HG03575 (cell line): Measurements from ENCODE around the gene OR13J1.
"Not testable (repeated sequence)": the region's sequence is repeated elsewhere in the genome, so short reads cannot be mapped to it uniquely, and the experiment has no call there.

Experiments
- ATAC-seq: cut with Tn5 transposase; IDR thresholded peaks from one replicate; pipeline ENCODE4 v1.9.1; 2021; ENCODE audit not compliant: unreplicated experiment, insufficient number of reproducible peaks, low FRiP score; ENCODE audit errors: extremely low read depth

The OR13J1 gene

DNA sequence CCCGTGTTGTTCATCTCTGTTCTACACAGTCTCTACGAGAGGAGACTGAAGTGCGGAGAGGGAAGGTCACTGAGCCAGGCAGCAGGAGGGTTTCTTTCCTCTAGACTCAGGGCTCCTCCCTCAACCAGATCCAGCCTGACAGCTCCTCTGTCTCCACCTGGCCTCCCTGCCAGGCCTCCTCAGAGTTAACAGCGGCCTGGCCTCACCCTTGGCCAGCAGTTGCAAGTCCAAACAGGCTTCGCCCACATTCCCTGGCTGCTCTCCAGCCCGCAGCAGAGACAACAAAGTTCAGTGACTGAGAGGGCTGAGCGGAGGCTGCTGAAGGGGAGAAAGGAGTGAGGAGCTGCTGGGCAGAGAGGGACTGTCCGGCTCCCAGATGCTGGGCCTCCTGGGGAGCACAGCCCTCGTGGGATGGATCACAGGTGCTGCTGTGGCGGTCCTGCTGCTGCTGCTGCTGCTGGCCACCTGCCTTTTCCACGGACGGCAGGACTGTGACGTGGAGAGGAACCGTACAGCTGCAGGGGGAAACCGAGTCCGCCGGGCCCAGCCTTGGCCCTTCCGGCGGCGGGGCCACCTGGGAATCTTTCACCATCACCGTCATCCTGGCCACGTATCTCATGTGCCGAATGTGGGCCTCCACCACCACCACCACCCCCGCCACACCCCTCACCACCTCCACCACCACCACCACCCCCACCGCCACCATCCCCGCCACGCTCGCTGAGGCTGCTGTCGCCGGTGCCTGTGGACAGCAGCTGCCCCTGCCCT, 35.9 kb upstream of the OR13J1 start, which contains the start of gene HRCT1:
Gene HRCT1, plus strand, starts transcription at position 291 of the 768 bp plus-strand sequence. Its CDS starts 86 bp downstream, at position 377.
- no peak for ATAC-seq

DNA sequence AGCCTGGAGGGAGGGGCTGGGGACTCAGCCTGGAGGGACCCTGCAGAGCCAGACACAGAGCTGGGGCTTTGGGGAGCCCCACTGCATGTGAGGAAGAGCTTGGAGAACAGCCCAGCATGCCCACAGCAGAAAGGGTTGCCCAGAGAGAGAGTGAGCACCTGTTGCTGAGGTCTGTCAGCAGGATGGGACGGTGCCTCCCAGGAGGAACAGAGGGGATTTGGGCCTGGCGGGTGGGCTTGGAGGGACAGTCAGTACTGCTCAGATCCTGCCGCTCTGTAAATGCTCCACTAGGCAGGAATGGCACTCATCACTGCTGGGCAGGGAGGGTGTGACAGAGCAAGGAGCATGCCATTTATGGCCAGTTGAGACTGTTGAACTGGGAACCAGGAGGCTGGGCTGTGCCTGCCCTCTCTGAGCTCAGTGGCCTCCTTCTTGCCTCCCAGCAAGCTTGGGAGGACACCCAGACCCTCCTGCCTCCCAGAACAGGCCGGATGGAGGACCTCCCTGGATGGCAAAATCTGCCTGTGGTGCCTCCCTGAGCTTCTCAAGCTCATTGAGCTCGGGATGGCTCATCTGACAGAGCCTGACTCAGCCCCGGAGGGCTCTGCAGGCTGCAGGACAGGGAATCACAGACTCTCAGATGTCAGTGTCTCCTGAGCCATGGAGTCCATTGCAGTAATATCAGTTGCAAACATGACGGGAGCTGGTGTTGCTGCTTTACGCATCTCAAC, 35.0 kb upstream of the OR13J1 start:
- no peak for ATAC-seq

DNA sequence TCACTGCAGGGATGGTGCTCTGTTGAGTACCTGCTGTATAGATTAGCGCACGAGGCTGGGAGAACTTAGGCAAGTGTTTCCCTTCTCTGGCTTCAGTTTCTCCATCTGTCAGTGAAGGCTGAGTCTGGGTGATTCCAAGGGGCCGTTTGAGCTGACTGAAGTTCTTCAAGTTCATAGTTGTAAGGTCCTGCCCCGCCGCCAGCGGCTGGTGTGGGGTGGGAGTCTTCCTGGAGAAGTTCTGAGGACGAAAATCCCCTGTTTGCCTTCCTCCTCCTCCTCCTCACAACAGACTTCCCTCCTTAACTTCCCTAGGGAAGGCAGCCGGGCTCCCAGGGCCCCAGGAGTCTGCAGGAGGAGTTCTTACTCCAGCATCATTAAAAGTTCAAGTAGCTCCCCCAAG, 34.1 kb upstream of the OR13J1 start:
- ATAC-seq = no peak

DNA sequence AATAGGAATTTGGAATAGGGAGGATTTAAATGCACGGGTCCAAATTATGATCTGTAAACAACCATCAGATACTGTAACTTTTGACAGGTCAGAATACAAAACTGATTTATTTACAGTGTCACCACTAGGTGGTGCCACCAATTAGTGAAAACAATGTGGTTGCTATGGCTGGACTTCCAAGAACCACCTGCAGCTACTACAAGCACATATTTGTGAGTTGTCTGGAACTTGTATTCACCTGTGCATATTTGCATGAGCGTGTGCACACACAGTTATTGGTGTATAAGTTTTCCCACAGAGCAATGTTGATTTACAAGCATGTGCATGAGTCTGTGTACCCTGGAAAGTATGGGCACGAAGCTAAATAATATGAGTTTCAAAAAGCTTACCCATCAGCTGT, 32.8 kb upstream of the OR13J1 start:
- no peak for ATAC-seq

DNA sequence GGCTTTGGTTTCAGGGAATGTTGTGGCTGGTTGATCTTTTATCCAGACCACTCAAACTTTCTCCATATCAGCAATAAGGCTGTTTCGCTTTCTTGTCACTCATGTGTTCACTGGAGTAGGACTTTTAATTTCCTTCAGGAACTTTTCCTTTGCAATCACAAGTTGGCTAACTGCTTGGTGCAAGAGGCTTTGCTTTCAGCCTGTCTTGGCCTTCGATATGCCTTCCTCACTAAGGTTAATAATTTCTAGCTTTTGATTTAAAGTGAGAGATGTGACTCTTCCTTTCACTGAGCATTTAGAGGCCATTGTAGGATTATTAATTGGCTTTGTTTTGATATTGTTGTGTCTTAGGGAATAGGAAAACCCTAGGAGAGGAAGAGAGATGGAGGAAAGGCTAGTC, 28.8 kb upstream of the OR13J1 start:
- ATAC-seq = no peak

DNA sequence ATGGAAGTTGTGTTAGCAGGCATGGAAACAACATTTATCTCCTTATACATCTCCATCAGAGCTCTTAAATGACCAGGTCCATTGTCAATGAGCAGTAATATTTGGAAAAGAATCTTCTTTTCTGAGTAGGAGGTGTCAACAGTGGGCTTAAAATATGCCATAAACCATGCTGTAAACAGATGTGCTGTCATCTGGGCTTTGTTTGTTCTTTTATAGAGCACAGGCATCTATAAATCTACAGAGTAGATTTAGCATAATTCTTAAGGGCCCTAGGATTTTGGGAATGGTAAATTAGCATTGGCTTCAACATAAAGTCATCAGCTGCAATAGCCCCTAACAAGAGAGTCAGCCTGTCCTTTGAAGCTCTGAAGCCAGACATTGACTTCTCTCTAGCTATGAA, 28.1 kb upstream of the OR13J1 start:
- no peak for ATAC-seq

DNA sequence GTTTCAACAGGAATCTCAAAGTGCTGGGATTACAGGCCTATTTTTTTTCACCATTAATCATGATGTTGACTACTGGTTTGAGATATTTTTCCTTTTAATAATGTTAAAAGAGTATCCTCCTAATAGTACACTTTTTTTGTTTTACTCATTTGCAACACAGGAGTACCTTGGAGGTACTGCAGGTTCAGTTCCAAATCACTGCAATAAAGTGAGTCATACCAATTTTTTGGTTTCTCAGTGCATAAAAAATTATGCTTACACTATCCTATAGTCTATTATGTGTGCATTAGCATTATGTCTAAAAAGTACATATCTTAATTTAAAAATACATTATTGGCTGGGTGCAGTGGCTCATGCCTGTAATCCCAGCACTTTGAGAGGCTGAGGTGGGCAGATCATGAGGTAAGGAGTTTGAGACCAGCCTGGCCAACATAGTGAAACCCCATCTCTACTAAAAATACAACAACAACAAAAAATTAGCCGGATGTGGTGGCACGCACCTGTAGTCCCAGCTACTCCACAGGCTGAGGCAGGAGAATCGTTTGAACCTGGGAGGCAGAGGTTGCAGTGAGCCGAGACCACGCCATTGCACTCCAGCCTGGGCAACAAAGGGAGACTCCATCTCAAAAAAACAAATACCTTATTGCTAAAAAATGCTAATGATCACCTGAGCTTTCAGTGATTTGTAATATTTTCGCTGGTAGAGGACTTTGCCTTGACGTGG, 27.3 kb upstream of the OR13J1 start:
- ATAC-seq = not testable (repeated sequence)

DNA sequence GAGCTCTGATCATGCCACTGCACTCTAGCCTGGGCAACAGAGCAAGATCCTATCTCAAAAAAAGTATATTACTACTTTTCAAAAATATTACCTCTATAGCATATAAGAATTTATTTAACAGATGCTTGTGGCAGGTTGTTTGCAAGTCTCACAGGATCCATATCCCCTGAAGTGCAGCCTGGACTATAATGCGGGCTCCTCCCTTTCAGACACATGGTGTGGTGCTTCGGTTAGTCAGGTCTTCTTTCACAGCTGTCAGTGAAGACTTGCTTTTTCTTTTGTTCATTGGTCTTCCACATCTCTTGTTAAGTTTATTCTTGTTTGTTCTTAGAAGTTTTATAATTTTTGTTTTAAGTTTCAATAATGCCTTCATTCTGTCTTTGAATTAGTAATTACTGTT, 26.4 kb upstream of the OR13J1 start:
- ATAC-seq = no peak

DNA sequence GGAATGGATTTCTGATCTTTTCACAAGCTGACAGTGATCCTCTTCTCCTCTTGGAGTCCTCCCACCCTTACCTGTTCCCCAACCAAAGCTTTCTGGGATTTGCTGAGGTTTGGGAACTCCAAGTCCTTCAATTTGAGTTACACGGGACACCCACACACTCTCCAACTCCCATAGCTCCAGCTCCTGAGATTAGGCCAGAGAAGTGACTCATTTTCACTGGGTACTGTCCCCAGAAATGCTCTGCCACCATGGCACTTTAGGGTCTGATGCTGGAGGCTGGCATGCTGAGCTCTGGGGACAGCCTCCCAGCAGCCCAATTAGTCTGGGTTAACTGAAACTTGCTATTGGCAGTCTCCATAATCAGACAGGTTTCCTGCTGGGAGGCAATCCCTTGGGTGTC, 21.9 kb upstream of the OR13J1 start:
- no peak for ATAC-seq

DNA sequence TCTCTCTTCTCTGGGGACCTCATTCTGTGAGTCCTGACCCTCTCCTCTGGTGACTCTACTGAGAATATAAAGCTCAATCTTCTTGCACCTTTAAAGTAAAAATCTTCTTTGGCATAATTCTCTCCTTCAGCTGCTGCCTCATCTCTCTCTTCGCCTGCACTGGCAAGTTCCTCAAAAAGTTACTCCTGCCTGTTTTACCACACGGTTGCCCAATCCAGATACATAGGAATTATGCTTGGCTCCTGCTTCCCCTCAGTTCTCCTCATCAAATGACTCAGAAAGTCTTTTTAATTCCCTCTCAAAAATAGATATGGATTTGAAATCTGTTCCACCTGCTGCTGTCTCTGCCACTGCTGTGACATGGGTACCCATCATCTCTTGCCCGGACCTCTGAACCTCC, 21.4 kb upstream of the OR13J1 start:
- no peak for ATAC-seq

DNA sequence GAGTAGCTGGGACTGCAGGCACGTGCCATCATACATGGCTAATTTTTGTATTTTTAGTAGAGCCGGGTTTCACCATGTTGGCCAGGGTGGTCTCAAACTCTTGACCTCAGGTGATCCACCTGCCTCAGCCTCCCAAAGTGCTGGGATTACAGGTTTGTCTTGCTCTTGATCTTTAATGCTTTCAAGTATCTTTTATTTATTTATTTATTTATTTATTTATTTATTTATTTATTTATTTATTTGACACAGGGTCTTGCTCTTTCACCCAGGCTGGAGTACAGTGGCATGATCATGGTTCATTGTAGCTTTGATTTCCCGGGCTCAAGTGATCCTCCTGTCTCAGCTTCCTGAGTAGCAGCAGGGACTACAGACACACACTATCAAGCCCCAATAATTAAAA, 14.7 kb upstream of the OR13J1 start:
- not testable (repeated sequence) for ATAC-seq

DNA sequence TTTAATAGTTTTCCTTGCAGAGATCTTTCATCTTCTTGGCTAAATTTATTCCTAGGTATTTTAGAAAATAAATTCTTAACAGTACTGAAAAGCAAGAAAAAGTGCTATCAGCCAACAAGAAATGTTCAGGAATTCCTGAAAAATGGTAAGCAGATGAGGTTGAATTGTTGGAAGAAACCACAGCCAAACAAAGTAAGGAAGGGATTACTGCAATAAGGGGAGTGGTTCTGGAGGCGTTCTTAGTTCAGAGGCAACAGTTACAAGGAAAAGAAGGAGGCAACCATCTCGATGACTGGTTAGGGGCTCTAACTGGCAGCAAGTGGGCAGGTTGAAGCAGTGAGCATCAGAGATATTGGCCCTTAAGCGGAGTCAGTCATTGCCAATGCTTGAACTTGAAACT, 12.8 kb upstream of the OR13J1 start:
- no peak for ATAC-seq

DNA sequence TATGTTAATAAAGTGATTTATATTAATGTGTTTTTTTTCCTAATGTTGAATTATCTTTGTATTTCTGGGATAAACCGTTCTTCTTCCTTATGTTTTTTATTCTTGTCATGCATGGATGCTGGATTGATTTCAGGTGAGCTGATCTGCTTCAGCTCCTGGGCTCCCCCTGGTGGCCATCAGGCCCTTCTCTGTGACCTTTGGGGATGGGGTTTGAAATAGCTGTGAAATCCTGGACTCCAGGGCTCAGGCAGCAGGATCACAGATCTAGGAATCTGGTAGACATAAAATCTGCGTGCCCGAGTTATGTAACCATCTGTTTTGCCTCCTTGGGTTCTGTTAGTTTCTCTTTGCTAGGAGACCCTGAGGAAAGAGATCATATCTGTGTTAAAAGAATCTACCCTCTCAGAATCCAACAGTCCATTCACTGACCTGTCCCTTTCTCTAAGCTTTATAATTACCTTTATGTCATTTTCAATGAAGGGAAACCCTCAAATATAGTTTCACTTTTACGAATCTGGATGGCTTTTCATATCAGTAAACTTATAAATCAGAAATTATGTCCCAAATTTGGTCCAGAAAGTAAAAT, 12.2 kb upstream of the OR13J1 start:
- no peak for ATAC-seq

DNA sequence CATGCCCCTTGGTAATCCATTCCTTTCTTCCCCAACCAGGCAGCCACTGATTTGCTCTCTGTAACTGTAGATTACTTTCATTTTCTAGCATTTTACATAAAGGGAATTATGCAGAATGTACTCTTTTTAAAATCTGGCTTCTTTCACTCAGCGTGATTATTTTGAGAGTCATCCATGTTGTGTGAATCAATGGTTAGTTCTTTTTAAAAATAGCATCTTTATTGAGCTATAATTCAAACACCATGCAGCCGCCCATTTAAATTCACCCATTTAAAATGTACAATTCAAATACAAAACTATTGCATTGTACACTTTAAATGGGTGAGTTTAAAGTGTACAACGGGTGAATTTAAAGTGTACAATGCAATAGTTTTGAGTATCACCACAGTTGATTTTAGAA, 2.3 kb upstream of the OR13J1 start:
- no peak for ATAC-seq

DNA sequence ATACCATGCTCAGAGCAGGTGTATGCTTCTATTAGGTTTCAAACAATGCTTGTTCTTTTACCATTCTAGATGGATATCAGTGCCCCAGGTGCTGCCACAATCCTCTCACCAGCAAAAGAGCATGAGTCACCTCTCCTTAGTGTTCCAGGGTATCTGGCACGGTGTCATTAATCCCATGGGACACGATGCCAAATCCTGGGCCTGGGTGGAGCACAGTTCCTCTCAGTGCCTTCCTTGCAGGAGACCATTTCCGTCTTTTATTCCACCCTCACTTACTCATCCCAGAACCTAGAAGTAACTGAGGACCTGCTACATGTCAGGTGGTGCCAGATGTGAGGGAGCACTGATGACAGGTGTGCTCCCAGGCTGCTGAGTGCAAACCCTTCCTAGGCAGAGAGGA, 1.3 kb upstream of the OR13J1 start:
- no peak for ATAC-seq

DNA sequence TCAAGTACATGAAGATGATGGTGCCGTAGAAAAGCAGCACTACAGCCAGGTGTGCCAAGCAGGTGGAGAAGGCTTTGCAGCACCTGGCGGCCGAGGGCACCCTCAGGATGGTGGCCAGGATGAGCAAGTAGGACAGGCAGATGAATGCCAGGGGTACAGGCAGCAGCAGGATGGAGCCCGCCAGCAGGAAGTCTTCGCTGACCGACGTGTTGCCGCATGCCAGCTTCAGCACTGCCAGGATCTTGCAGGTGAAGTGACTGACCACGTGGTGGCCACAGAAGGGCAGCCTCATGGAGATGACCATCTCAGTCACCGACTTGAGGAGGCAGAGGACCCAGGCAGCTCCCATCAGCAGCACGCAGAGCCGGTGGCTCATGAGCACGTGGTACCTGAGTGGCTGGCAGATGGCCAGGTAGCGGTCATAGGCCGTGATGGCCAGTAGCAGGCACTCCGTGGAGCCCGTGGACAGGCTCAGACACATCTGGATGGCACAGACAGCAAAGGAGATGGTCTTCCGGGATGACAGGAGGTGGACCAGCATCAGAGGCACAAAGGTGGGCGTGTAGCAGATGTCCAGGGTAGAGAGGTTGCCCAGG, 482 bp downstream of the OR13J1 start:
- ATAC-seq = no peak

DNA sequence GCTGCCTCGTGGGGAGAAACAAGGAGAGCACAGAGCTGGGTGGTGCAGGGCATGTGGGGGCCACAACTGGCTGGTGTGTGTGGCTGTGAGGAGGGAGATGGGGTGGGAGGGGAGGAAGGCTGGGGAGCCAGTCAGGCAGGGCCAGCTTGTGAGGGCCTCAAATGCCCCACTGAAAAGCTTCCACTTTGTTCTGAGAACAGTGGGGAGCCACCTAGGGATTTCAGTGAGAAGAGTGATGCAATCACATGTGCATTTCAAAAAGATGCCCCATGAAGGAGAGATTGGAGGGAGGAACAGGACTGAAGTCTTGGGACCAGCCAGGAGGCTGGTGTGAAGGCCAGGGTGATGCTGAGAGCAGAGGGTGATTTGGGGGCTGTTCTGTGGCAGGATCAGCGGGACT, 1.3 kb downstream of the OR13J1 start:
- no peak for ATAC-seq

DNA sequence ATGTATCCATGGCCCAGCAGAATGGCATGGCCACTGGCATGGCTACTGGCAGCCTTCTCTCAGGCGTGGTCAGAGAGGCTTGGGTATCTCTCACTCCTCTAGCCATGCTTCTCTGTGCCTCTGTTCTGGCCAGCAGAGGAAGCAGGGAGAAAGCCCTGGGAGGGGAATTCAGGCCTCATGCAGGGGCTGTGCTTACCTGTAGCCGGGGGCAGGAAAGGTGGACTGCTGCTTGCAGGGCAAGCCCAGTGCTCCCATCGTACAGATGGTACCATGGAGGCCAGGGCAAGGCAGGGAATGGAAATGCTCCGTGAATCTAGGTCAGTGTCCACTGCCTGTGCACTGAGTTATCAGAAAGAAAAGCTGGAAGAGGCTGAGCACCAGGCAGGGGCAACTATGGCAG, 2.7 kb downstream of the OR13J1 start:
- ATAC-seq = no peak

DNA sequence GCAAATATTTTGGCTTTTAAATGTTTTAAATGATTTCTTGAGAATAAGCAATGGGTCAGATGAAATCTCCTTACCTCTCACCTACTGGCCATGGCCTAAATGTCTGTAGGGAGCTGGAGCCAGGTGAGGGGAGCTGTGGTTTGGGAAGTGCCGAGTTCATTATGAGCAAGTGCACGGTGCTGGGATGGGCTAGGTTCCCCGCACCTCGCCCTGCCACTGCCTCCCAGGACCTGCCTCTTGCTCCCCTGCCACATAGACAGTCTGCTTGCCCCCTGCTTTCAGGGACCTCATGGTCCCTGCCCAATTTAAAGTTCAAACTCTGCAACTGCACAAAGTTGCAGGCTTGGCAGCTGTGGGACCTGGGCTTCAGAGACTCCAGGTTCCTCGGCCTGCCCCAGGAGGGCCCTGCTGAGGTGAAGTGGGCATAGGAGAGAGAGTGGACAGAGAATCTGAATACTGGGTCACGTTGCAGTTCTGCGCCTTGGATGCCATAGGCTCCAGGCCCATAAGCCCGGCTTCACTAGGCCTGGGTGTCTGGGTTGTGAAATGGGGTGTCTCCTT, 5.4 kb downstream of the OR13J1 start:
- ATAC-seq = no peak
